K562 (cell line): Measurements from ENCODE around the gene GREB1.

Experiments
- MAX ChIP-seq: sonication (generic); formaldehyde crosslinking; IDR thresholded peaks from 2 replicates; pipeline ENCODE4 v1.9.0; 2022; ENCODE audit warnings: mild to moderate bottlenecking, missing genetic modification reagents
- TF ChIP-seq, protein P1 (sequence below): fragments of 450-650 bp; IDR thresholded peaks from 2 replicates; pipeline ENCODE4 v1.6.1; 2018; ENCODE audit not compliant: partially characterized antibody
- TF ChIP-seq, protein P2 (sequence below), 3 experiments: IDR thresholded peaks in 2 of 3; conservative IDR thresholded peaks in 1 of 3; 2 replicates each; pipeline ENCODE4 v1.5.1; 2011 to 2012; ENCODE audit warnings: low read length in 3 of 3, mild to moderate bottlenecking in 3 of 3, control low read depth in 2 of 3, improper control_type of control experiment in 1 of 3, inconsistent platforms in 1 of 3, low read depth in 1 of 3, mixed read lengths in 1 of 3, moderate library complexity in 1 of 3; ENCODE audit not compliant: insufficient read depth in 2 of 3

GRCh38 chr2:11618708-11619062 is 84.8 kb downstream of the GREB1 start:
- no peak for TF ChIP-seq MAX (CRISPR knock-in tag)
- TF ChIP-seq, protein P1, sequence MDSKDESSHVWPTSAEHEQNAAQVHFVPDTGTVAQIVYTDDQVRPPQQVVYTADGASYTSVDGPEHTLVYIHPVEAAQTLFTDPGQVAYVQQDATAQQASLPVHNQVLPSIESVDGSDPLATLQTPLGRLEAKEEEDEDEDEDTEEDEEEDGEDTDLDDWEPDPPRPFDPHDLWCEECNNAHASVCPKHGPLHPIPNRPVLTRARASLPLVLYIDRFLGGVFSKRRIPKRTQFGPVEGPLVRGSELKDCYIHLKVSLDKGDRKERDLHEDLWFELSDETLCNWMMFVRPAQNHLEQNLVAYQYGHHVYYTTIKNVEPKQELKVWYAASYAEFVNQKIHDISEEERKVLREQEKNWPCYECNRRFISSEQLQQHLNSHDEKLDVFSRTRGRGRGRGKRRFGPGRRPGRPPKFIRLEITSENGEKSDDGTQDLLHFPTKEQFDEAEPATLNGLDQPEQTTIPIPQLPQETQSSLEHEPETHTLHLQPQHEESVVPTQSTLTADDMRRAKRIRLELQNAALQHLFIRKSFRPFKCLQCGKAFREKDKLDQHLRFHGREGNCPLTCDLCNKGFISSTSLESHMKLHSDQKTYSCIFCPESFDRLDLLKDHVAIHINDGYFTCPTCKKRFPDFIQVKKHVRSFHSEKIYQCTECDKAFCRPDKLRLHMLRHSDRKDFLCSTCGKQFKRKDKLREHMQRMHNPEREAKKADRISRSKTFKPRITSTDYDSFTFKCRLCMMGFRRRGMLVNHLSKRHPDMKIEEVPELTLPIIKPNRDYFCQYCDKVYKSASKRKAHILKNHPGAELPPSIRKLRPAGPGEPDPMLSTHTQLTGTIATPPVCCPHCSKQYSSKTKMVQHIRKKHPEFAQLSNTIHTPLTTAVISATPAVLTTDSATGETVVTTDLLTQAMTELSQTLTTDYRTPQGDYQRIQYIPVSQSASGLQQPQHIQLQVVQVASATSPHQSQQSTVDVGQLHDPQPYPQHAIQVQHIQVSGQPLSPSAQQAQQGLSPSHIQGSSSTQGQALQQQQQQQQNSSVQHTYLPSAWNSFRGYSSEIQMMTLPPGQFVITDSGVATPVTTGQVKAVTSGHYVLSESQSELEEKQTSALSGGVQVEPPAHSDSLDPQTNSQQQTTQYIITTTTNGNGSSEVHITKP = no peak
- TF ChIP-seq, protein P2, sequence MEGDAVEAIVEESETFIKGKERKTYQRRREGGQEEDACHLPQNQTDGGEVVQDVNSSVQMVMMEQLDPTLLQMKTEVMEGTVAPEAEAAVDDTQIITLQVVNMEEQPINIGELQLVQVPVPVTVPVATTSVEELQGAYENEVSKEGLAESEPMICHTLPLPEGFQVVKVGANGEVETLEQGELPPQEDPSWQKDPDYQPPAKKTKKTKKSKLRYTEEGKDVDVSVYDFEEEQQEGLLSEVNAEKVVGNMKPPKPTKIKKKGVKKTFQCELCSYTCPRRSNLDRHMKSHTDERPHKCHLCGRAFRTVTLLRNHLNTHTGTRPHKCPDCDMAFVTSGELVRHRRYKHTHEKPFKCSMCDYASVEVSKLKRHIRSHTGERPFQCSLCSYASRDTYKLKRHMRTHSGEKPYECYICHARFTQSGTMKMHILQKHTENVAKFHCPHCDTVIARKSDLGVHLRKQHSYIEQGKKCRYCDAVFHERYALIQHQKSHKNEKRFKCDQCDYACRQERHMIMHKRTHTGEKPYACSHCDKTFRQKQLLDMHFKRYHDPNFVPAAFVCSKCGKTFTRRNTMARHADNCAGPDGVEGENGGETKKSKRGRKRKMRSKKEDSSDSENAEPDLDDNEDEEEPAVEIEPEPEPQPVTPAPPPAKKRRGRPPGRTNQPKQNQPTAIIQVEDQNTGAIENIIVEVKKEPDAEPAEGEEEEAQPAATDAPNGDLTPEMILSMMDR (IDR thresholded peaks at IDR 0.05 in 2 of 3, conservative IDR thresholded peaks at IDR 0.05 in 1 of 3; ENCODE audit: insufficient read depth in 2 of 3, low read depth in 1 of 3, low read length in 3 of 3) = no peak
